GM12875 (cell line): Measurements from ENCODE around the gene MIA2.
A peak's percentile ranks its signal among the peaks of the same experiment; 100 is the strongest.

Source experiments
- H3K4me3 ChIP-seq: one replicate; pipeline ENCODE4 v1.5.1; 2011; ENCODE audit warnings: low read depth, low read length, control low read depth
- TF ChIP-seq, protein P1 (sequence below): IDR thresholded peaks from 2 replicates; pipeline ENCODE4 v1.5.1; 2011; ENCODE audit warnings: low read depth, mild to moderate bottlenecking, control low read depth, inconsistent platforms, low read length, moderate library complexity, borderline replicate concordance; ENCODE audit not compliant: insufficient read depth

The MIA2 gene

DNA sequence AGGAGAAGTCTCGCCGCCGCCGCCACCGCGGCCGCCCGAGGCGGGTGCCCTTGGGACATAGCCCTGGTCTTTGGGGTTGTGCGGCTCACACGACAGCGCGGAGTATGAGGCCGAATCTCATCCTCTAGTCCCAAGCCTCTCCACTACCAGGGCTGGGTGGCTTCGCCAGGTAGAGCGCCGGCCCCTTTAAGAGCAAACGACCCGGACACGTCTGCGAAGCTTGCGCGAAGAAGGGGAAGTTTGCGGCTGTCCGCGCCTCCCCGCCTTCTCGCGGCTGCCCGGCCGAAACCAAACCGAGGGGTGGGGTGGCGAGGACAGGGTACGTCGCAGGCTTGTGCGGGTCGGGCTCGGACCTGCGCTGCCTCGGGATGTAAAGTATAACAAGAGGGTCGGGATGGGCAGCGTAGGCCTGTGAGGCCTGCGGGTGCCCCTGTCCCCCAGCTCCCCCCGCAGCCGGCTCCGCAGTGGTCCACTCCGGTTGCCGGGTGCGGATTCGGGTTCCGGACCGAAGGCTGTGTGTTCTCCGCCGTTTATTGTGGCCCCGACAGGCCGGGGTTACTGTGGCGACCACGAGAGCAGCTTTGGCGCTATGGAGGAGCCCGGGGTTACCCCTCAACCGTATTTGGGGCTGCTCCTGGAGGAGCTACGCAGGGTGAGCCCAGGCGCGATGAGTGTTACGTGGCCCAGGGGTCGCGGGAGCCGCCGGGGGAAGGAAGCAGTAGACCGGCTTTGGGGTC, 33.3 kb downstream of the MIA2 start:
- TF ChIP-seq, protein P1, sequence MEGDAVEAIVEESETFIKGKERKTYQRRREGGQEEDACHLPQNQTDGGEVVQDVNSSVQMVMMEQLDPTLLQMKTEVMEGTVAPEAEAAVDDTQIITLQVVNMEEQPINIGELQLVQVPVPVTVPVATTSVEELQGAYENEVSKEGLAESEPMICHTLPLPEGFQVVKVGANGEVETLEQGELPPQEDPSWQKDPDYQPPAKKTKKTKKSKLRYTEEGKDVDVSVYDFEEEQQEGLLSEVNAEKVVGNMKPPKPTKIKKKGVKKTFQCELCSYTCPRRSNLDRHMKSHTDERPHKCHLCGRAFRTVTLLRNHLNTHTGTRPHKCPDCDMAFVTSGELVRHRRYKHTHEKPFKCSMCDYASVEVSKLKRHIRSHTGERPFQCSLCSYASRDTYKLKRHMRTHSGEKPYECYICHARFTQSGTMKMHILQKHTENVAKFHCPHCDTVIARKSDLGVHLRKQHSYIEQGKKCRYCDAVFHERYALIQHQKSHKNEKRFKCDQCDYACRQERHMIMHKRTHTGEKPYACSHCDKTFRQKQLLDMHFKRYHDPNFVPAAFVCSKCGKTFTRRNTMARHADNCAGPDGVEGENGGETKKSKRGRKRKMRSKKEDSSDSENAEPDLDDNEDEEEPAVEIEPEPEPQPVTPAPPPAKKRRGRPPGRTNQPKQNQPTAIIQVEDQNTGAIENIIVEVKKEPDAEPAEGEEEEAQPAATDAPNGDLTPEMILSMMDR = no peak
- H3K4me3 ChIP-seq = peak overlapping the region; percentile 60

DNA sequence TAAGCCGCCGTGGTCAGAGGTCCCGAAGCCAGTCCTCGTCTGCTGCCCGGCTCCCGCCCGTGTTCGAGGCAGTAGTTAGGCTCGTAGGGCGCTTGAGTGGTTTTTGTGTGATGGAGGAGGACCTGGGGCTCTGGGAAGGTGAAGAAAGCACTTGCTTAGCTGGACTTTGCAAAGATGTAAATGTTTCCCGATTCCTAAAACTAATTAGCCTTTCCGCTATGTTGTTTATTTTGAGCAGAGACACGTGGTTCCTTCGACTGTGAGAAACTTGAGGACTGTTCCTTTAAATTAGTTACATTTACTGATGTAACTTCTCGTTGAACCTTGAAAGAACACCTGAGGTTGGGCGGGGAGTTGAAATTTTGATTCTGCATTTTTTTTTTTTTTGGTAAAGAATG, 33.9 kb downstream of the MIA2 start:
- peak overlapping the region; percentile 60 for H3K4me3 ChIP-seq
- TF ChIP-seq, protein P1 = no peak

DNA sequence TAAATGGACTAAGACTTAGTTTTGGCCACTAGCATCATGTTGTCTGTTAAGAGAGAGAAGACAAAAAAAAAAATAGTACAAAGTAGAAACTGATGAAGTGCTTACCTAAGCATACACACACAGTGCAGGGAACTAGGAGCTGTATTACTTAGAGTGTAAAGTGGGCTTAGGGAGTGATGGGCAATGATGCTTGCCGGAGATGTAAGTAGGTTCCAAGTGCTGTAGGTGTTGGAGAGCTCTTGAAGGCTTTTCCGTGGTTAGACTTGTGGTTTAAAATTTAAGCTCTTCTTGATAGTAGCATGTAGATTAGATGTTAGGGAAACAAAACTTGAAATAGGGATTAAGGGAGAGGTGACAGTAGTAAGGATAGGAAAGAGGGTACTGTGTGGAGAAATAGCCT, 34.7 kb downstream of the MIA2 start:
- H3K4me3 ChIP-seq = no peak overlapping the region
- TF ChIP-seq, protein P1 = no peak

DNA sequence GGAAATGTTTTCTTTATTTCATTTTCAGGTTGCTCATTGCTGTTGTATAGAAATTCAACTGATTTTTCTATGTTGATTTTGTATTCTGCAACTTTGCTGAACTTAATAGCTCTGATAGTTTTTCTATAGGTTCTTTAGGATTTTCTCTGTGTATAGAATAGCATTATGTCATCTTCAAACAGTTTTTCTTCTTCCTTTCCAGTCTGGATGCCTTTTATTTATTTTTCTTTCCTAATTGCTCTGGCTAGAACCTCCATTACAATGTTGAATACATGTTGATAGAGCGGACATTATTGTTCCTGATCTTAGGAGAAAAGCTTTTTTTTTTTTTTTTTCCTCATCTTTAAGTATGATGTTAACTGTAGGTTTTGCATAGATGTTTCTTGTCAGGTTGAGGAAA, 39.2 kb downstream of the MIA2 start:
- TF ChIP-seq, protein P1 = no peak
- H3K4me3 ChIP-seq = no peak overlapping the region

DNA sequence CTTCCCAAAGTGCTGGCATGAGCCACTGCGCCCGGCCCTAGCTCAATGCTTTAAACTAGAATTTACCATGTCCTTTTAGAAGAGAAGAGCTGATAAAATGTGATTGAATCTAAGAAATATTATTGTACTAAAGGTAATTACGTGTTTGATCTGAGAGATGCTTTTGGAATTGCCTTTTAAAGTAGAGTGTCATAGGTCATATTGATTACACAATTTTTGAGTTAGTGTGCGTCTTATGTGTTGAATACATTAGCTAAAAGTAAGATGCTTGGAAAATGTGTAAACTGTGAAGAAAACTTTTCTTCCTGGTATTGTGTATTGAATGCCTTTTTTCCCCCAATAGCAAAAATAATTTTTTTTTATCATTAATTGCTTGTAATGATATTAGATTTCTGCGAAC, 41.7 kb downstream of the MIA2 start:
- no peak overlapping the region for H3K4me3 ChIP-seq
- TF ChIP-seq, protein P1 = no peak

DNA sequence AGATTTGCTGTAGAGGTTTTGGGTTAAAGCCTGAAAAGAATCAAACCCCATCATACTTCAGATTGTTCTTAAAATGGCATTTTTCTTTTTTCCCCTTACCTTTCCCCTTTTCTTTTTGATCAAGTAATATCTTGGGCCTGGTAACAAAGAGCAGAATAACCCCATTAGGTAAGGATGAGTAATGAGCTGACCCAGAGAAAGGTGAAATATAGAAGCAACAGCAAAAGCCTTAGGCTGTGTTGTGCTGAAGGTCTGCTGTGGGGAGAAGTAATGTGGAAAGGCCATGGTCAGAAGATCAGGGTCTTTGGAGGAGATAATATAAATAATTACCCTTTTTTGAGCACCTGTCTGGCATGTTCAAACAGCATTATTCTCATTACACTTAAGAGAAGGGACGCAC, 42.3 kb downstream of the MIA2 start:
- TF ChIP-seq, protein P1 = no peak
- no peak overlapping the region for H3K4me3 ChIP-seq

DNA sequence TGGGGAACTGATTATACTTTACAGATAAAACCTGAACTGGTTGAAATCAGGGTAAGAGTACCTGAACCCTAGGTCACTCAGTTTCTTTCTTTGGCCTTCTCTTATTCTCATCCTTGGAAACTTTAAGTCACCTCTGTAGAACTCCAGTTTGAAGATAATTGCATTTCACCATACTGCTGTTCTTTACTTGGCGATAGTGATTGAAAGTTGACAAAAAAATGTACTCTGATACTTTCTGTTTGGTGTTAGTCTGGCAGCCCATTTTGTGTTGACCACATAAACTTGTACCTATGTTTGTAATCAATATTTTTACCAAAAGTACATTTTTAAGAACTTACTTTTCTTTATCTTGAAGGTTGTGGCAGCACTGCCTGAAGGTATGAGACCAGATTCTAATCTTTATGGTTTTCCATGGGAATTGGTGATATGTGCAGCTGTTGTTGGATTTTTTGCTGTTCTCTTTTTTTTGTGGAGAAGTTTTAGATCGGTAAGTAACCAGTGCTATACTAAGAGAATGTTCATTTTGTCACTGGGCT, 42.9 kb downstream of the MIA2 start:
- no peak overlapping the region for H3K4me3 ChIP-seq
- TF ChIP-seq, protein P1 = no peak
